Activated gamma-delta T cell treated with anti-CD3 and anti-CD28 coated beads, Interleukin-2, amount 50 U/mL, for 16 hours (primary cell): Measurements from ENCODE around the gene HPS4.
"Not testable (repeated sequence)": the region's sequence is repeated elsewhere in the genome, so short reads cannot be mapped to it uniquely, and the experiment has no call there.

Source experiments
- DNase-seq: peaks from one replicate; pipeline ENCODE4 v3.0.0-alpha.2; 2020; ENCODE audit warnings: low read depth

The HPS4 gene

DNA sequence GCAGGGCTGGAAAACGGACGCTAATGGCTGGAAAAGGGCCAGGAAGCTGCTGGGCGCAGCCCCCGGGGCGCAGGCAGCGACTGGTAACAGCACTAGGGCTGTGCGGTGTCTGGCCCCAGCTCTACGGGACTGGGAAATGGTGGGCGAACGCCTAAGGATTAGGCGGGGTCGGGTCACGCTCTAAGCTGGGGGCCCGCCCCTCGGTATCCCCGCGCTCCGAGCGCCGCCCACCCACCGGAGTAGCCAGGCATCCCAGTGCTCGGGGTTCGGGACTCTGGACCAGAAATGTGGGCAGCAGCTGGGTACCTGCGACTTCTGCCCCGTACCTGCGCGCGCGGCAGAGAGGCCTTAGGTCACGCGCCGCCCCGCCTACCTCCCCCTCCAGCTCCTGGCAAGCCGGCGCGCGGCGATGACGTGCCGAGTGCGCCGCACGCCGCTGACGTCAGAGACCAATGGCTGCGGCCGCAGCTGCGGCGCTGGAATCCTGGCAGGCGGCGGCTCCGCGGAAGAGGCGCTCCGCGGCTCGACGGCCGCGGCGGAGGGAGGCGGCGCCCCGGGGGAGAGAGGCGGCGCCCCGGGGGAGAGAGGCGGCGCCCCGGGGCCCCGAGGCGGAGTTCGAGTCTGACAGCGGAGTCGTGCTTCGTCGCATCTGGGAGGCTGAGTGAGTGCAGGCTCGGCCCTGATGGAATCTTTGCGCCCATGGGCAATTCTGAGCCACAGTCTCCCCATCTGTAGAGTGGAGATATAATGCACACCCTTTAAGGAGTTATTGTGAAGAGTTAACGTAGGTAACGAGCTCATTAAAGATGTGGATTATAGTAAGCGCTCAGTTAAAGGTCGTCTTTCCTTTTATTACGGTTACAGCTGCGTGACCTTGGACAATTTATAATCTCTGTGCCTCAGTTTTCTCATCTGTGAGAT, at the start of gene HPS4, which contains the start of gene SRRD:
Gene HPS4 (minus strand): TSS at position 345 of the 921 bp plus-strand sequence. CDS start 2,021 bp downstream, outside the sequence.
Gene SRRD (plus strand): TSS at position 439 of the 921 bp plus-strand sequence. CDS start 14 bp downstream, at position 453.
- DNase-seq: peak; percentile 88

DNA sequence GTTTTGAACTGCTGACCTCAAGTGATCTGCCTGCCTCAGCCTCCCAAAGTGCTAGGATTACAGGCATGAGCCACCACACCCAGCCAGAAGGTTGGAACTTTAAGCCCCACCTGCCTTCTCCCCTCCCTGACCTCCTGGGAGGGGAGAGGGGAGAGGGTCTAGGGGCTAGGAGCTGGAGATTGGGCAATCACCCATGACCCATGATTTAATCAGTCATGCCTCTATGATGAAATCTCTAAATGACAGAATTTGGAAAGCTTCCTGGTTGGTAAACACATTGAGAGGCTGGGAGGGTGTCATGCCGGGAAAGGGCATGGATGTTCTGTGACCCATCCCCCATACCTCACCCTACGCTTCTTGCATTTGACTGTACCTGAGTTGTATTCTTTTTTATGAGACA, 45.8 kb upstream of the HPS4 start:
- no peak for DNase-seq

DNA sequence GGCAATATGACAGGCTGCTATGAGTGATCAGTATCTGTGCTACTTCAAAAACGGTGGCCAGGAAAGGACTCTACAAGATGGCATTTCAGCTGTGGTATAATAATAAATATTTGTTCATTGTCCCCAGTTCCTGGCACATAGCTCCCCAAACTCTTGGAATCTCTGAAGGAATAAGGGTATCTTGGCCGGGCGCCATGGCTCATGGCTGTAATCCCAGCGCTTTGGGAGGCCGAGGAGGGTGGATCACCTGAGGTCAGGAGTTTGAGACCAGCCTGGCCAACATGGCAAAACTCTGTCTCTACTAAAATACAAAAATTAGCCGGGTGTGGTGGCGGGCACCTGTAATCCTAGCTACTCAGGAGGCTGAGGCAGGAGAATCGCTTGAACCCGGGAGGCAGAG, 44.9 kb upstream of the HPS4 start:
- DNase-seq: not testable (repeated sequence)

DNA sequence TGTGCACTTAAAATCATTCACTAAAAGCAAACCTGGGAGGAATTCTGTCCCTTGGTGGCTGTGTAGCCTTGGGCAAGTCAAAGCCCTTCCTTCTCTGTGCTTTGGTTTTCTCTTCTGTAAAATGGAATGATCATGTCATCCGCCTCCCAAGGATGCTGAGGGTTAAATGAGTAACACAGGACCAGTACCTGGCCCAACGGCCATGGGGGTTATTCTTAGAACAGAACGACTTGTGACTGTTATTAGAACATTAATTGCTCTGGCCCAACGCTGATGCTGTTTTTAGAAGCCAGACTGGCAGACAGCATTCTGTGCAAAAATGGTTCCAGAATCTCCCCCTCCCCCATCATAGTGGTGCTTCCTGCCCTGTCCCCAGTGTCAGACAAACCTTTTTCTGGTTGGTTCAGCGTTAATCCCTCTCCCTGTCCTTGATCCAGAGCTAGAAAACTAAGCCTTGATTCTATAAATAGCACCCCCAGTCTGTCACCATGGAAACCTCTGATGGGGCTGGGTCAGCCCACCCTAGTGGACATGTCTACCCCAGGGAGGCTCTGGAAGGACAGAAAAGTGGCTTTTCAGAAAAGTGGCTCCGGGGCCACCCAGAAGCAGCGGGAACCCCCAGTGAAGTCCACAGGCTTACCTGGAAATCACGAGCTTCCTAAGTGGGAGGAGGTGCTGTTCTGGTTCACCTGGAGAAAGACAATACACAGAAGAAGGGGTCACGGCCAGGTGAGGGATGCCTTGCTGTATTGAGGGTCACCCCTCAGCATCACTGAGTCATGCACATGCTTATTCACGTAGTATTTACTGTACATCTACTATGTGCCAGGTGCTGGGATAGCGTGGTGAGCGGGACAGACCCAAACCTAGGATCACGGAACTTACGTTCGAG, 44.2 kb upstream of the HPS4 start:
- no peak for DNase-seq

DNA sequence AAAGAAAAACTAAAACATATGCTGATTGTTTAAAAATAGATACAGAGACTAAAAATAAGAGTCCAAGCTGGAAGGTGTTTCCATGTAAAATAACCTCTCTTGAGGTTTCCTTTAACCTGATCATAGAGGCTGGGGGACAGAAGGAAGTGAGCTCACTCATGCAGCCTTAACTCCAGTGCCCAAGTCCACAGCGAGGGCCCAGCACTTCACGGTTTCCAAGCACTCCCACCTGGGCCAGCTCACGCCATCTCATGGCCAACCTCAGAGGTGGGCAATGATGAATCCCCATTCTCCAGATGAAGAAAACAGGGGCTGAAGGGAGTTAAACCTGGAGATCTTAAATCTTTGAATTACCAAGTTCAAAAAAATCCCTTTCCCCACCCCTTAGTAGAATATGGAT, 43.6 kb upstream of the HPS4 start:
- DNase-seq: no peak

DNA sequence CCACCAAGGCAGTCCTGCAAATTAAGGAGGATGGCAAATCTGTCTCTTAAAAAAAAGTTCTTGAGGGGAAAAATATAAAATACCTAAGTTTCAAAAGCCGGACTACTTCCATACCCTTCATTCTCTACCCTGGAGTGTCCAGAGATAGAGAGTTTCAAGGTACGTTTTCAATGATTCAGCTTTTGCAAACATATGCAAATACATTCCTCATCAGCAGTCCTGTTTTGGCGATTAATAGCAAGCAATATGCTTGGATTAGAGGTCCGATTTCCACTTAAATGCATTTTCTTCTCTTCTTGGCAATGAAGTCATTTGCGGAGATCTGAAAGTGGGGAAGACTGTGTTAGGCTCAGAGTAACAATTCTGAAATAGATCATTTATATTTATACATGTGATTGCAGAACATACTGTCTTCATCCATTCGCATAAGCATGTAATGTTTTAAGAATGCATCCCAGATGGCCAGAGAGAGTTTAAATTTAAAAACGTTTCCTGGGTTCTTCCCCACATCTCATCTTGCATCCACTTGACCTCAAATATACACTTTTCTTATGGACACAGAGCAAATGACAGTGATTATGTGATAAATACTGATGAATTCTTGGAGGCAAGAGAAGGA, 42.5 kb upstream of the HPS4 start:
- no peak for DNase-seq

DNA sequence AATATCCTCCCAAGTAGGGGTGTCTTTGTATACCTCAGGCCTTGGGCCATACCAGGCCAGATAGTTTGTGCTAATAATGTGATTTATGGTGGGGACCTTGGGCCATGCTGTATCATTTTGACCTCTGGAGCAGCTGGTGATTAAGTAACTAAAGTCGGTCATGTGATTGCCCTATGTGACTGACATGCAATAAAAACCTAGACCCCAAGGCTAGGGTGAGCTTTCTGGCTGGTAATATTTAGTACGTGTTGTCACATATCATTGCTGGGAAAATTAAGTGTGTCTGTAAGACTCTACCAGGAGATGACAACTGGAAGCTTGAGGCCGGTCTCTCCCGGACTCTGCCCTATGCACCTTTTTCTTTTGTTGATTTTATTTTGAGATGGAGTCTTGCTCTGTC, 41.3 kb upstream of the HPS4 start:
- no peak for DNase-seq

DNA sequence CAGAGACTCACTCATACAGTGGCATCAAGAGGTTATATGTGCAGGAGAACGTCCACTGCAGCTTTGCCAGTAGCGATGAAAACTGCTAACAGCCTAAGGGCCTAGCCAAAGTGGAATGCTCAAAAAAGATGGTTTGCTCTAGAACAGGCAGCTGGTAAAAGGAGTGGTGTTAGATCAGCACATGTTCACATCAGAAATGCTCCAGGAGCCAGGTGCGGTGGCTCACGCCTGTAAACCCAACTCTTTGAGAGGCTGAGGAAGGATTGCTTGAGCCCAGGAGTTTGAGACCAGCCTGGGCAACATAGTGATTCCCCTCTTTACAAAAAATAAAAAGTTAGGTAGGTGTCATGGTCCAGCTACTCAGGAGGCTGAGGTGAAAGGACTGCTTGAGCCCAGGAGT, 39.0 kb upstream of the HPS4 start:
- no peak for DNase-seq

DNA sequence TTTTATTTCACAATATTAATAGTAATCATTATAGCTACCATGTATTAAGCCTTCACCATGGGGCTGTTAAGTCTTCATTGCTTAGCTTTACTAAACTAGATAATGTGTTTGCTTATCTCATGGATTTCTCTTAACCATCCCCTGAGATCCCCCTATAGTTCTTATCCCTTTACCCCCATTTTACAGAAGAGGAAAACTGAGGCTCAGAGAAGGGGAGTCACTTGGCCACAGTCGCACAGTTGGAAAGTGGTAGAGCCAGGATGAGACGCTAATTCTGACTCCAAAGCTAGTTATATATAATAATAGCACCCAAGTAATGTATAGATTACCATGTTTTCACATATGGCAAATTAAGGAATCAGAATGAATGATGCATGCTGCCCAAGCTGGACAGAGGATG, 38.4 kb upstream of the HPS4 start:
- DNase-seq: no peak

DNA sequence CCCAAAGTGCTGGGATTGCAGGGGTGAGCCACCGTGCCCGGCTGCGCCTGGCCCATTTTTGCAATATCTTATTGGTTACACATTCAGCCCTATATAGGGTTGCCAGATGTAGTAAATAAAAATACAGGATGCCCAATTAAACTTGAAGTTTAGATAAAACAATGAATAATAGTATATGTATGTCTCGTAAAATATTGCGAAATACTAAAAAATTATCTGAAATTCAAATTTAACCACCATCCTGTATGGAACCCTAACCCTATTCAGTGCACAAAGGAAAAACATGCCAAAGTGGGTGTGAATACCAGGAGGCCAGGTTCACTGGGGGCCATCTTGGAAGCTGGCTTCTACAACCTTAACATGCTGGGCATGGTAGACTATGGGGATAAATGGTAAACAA, 33.8 kb upstream of the HPS4 start:
- DNase-seq: no peak

DNA sequence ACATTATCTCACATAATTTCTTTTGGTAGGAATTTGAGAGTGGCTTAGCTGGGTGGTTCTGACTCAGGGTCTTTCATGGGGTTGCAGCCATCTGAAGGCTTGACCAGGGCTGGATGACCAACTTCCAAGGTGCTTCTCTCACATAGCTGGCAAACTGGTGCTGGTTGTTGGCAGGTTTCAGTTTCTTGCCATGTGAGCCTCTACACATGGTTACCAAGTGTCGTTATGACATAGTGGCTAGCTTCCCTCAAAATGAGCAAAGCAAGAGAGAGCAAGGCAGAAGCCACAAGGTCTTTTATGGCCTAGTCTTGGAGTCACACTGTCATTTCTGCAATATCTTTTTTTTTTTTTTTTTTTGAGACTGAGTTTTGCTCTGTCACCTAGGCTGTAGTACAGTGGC, 32.9 kb upstream of the HPS4 start:
- DNase-seq: no peak

DNA sequence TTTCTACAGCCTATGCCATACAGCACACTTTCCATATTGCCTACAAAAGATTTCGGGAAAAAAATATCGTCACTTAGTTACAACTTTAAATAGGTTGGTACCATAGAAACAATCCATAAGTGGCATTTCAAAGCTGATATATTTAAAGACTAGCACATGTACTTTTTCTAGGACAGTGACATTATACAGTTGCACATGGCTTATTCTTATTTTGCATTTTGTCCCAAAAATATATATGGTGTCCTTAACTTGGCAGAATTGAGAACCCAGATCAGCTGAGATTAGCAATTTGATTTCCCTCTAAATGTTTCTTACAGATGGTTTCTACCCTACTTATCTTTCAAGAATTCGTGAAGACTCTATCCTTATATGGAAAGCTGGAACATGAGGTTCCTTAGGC, 32.3 kb upstream of the HPS4 start:
- DNase-seq: no peak

DNA sequence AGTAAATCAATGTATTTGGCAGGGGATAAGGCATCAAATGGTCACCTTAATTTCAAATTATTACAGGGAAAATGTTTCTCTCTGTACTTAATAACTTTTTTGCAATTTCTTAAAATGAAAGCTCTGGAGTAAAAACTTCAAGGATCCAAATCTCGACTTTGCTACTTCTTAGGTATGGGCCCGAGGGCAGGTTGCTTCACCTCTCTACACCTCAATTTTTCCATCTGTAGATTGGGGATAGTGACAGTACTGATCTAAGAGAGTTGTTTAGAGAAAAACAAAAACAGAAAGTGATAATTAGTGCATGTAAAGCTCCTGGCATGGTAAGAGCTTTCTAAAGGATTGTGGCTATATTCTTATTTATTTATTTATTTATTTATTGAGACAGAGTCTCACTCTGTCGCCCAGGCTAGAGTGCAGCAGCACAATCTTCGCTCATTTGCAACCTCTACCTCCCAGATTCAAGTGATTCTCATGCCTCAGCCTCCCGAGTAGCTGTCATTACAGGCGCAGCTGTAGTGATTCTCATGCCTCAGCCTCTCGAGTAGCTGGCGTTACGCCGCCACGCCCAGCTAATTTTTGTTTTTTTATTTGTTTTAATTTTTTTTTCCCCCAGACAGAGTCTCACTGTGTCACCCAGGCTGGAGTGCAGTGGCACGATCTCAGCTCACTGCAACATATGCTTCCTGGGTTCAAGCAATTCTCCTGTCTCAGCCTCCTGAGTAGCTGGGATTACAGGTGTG, 31.0 kb upstream of the HPS4 start:
- DNase-seq: no peak

DNA sequence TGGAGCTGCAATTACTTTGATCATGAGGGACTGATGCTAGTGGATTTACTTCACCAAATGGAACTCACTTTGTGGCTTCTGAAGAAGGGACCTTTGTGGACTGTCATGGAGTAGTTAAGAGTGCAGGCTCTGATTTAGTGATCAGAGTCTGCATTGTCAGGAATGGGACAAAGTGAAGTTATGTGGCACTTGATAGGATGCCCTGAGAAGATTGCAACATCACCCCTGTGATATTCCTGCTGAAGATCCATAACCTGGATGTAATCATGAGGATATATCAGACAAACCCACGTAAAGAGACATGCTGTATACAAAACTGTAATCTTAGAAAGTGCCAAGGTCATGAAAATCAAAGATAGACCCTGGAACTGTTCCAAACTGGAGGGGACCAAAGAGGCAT, 30.3 kb upstream of the HPS4 start:
- DNase-seq: no peak

DNA sequence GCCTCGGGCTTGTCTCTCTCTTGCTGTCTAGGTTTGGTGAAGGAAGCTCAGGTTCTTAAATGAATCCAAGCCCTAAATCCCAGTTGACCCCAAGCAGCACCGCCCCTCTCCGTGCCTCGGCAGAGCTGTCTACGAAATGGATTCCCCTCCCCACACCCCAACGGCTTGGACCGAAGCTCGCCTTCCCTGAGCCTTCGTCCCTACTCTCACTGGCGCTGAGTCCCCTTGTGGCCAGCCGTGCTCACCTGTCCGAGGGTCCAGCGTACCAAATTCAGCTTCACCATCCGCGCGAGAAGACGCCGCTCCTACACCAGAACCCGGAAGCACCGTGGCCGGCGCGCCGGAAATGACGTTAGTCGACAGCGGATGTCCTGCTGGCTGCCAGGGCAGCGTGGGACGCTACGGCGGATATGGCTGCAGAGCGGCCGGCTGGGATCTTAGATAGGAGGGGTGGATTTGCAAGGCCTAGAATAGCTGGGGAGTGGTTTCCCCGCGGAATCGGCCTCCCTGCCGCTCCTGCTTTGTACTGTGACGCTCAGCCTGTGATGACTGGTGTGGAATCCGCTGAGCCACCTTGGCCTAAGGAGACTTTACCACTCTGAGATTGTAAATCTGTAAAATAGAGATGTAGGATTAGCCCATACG, 28.7 kb upstream of the HPS4 start, which contains the start of gene TFIP11:
Gene TFIP11 (minus strand): TSS at position 325 of the 645 bp plus-strand sequence. CDS start 2,201 bp downstream, outside the sequence.
- peak; percentile 86 for DNase-seq

DNA sequence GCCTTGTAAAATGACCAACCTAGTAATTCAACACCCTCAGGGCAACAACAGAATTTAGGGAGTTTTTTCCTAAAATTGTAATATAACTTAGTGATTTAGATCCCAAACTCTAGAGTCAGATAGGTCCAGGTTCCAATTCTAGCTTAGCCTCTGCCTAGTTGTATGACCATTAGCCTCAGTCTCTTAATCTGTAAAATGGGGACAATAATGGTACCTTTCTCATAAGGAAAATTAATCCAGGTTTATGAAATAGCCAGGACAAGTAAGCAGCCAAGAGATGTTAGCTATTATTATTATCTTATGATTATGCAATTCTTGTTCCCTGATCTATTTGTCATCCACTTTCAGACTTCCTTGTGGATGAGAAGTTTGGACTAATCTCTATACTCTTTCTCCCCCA, 24.6 kb upstream of the HPS4 start:
- DNase-seq: no peak

DNA sequence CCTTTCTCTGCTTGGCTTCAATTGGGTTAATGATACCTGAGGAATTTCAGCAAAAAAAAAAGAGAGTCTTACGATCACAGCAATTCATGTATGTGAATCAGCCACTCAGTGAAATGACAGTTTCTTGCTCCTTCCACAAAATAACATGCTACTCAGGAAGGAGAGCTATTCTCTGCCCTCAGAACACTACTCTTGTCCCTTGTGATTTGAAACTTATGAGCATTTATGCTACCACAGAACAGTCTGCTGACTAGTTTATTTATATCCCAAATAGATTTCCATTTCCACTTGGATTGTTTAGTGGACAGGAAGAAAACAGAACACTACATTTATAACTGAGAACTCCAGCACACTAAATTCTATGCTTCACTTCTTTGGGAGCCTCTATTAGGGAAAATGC, 20.2 kb upstream of the HPS4 start:
- no peak for DNase-seq

DNA sequence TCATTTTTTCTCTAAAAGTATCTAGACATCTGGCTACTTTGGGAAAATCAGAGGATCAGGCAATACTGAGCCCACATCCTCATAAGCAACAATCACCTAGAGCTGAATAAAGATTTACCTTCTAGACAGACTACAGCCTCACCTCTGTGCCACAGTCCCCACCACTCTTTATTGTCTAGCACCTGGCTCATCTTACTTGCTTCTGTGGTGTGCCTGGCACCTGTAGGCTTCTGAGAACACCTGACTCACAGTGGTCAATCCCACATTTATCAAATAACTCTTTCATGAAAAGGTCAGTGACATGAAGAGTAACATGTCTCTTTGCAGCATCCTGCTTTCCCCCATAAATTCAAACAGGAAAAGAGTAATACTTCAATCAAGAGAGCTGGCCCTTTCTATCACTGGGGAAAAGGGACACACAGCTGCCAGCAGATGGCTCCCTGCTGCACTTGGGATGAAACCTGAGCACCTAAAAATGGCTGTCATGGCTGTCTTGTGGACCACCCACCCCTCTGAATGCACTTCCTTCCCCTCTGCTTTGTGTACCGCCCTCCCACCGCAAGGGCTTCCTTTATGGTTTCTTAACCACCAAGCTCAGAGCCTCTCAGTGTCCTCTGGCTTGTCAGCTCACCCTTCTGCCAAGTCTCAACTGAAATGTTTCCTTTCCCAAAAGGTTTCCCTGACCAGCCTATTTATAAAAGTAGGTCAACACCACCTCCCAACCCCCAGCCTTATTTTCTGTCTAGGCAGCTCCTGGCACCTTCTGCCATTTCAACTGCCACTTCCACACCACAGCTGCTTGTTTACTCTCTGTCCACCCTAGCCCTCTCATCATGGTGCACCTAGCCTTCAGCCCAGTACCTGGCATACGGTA, 19.3 kb upstream of the HPS4 start:
- peak; percentile 56 for DNase-seq

DNA sequence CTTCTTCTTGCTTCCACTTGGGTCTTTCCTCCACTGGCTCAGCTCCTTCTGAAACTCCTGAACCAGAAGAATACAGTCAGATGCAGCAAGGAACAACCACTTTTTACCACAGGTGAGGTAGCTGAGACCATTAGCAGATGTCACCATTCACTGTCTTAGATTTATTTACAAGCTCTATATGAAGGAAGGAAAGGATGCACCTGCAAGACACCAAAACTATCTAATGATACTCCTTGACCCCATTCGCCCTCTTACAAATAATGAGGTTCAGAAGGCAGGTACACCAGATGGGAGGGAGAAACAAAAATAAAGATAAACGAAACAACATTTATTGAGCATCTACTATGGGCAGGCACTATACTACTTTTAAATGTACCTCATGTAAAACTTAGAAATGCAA, 18.4 kb upstream of the HPS4 start:
- DNase-seq: no peak

DNA sequence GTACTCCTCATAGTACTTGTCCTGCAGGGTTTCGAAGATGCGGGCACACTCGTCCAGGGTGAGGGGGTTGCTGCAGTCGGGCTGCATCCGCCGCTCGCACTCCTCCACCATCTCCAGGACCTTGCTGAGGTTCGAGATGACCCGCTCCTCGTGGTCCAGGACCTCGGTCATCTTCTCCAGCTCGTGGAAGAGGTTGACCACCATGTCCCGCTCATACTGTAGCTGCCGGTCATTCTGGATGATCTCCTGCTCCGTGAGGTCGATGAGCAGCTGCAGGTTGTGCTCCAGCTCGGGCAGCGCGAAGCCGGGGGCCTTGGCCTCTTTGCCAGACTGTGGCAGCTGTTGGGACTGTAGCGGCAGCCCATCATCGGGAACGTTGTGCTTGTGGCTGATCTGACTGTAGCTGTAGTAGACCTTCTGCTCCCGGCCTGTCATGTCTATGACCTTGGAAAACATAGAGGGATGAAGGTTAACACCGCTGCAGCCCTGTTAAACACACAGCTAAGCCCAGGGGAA, 15.7 kb upstream of the HPS4 start:
- DNase-seq: no peak
